CD4-positive, alpha-beta memory T cell (primary cell): ENCODE data around the gene ANTXRL. TPM values are rescaled to one million over a fixed set of nuclear protein-coding genes. Genes with fewer than 3 reads are reported as not detected.
"Not testable (repeated sequence)": the region's sequence is repeated elsewhere in the genome, so short reads cannot be mapped to it uniquely, and the experiment has no call there.

Experiments
- CTCF ChIA-PET: fragments of 350-600 bp; sonication (Branson Sonifier 250); formaldehyde crosslinking; loops from one replicate; lab custom pipeline; 2021; ENCODE audit warnings: inconsistent platforms; ENCODE audit not compliant: partially characterized antibody; lab: Charles Lee
- POLR2A ChIA-PET: fragments of 350-600 bp; sonication (Branson Sonifier 250); formaldehyde crosslinking; loops from one replicate; lab custom pipeline; 2021; ENCODE audit not compliant: partially characterized antibody; lab: Charles Lee
- DNase-seq, 5 donors: peaks; one replicate each; pipeline versions ENCODE4 v3.0.0 to v3.0.0-alpha.2; 2020 to 2022; ENCODE audit warnings: mixed read lengths in 1 of 5
- H3K27ac ChIP-seq: one replicate; pipeline ENCODE4 v1.7.0; 2013; ENCODE audit warnings: low read depth, low read length
- H3K27me3 ChIP-seq: 2 replicates; pipeline ENCODE4 v1.7.0; 2013; ENCODE audit warnings: mild to moderate bottlenecking, low read length, moderate library complexity; ENCODE audit not compliant: insufficient read depth
- H3K36me3 ChIP-seq: 2 replicates; pipeline ENCODE4 v1.7.0; 2013; ENCODE audit warnings: mild to moderate bottlenecking, low read length, moderate library complexity; ENCODE audit not compliant: insufficient read depth
- H3K4me1 ChIP-seq: 2 replicates; pipeline ENCODE4 v1.7.0; 2013; ENCODE audit warnings: mild to moderate bottlenecking, low read length, moderate library complexity; ENCODE audit not compliant: insufficient read depth
- H3K4me3 ChIP-seq, 2 donors: one replicate each; pipeline ENCODE4 v1.7.0; 2013; ENCODE audit warnings: low read length in 2 of 2, mild to moderate bottlenecking in 1 of 2
- H3K9me3 ChIP-seq, 2 donors: one replicate each; pipeline ENCODE4 v1.7.0; 2013; ENCODE audit warnings: low read length in 2 of 2, control low read depth in 1 of 2; ENCODE audit not compliant: control insufficient read depth in 1 of 2
- H3K27ac Mint-ChIP-seq, 7 donors: one replicate each; pipeline ENCODE4 v1.8.0; 2020 to 2021; ENCODE audit warnings: mixed read lengths in 7 of 7, mild to moderate bottlenecking in 6 of 7, inconsistent platforms in 3 of 7, moderate library complexity in 3 of 7
- H3K27me3 Mint-ChIP-seq, 2 donors: one replicate each; pipeline ENCODE4 v1.8.0; 2020 to 2021; ENCODE audit warnings: mixed read lengths in 2 of 2
- H3K36me3 Mint-ChIP-seq, 2 donors: one replicate each; pipeline ENCODE4 v1.8.0; 2020 to 2021; ENCODE audit warnings: mixed read lengths in 2 of 2, inconsistent platforms in 1 of 2, mild to moderate bottlenecking in 1 of 2
- H3K4me1 Mint-ChIP-seq, 4 donors: one replicate each; pipeline ENCODE4 v1.8.0; 2020 to 2021; ENCODE audit warnings: mixed read lengths in 4 of 4, mild to moderate bottlenecking in 1 of 4
- H3K4me3 Mint-ChIP-seq, 8 donors: one replicate each; pipeline ENCODE4 v1.8.0; 2020 to 2021; ENCODE audit warnings: mixed read lengths in 8 of 8, mild to moderate bottlenecking in 7 of 8, moderate library complexity in 6 of 8, inconsistent platforms in 3 of 8
- H3K9me3 Mint-ChIP-seq, 8 donors: one replicate each; pipeline ENCODE4 v1.8.0; 2020 to 2021; ENCODE audit warnings: mixed read lengths in 8 of 8, mild to moderate bottlenecking in 5 of 8, inconsistent platforms in 3 of 8, moderate library complexity in 1 of 8
- intact Hi-C: fragments of 100-400 bp; cut with micrococcal nuclease; formaldehyde crosslinking; loops from one replicate; pipeline ENCODE4 v1.15.1; 2023
- polyA plus RNA-seq, 2 donors: library from polyadenylated mRNA; unstranded; fragments of 300-500 nt; fragmentation: Illumina TruSeq; gene quantifications; one replicate each; pipeline ENCODE4 v1.2.3, GENCODE V29; 2021
- total RNA-seq, 2 experiments: library from RNA; stranded (reverse); gene quantifications; one replicate each; pipeline ENCODE4 v1.2.3, GENCODE V29; 2021

The ANTXRL gene
- total and polyA plus RNA-seq, 4 experiments from 2014 or later: not detected

DNA sequence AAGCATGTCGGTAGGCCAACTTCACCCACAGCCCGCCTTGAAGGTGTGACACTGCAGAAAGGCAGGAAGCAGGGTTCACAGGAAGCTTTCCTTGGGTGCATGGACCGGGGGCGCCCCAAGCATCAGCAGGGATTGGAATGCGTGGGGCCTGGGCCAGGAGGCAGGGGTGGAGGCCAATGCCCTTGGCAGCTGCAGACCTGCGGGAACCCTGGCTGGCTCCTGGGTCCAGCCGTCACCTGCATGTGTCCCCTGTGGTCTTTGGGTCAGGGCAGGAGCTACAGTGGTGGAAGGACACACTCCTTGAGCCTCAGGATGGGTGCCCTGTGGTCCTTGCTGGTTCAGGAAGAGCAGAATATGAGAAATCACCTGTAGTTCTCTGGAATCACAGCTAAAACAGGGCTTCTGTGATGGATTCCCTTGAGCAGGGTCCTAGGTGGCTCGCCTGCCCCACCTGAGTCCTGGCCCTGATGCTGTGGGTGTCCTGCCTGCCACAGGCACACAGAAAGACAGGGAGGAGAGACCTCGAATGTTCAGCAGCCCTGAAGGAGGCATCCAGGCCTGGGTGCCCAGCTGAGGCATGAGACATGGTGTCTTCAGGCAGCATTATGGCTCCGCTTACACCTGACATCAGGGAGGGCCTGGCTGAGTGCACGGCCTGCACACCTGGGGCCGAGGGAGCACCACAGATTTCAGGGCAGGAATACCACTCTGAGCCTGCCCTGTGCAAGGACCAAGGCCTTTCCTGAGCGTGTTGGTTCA is 15.1 kb downstream of the ANTXRL start:
- ChIA-PET POLR2A (no interaction called here), CTCF (no interaction called here)
- Histone ChIP-seq H3K4me1 (peaks cover 18% of the 10 kb centered on the region), H3K27ac (no peak overlapping the region), H3K9me3 (no peaks in the 10 kb centered on the region), H3K27me3 (no peaks in the 10 kb centered on the region), H3K36me3 (no peaks in the 10 kb centered on the region), H3K4me3 (no peak overlapping the region)
- H3K9me3 Mint-ChIP-seq: no peaks in the 10 kb centered on the region
- peaks cover 12 to 22% (median 16%) of the 10 kb centered on the region in 4 donors for H3K4me1 Mint-ChIP-seq
- H3K4me3 Mint-ChIP-seq: no peak overlapping the region
- no peaks in the 10 kb centered on the region for H3K36me3 Mint-ChIP-seq
- H3K27me3 Mint-ChIP-seq: no peaks in the 10 kb centered on the region
- no peak for DNase-seq
- intact Hi-C loops: no loop called here
- no peak overlapping the region for H3K27ac Mint-ChIP-seq

DNA sequence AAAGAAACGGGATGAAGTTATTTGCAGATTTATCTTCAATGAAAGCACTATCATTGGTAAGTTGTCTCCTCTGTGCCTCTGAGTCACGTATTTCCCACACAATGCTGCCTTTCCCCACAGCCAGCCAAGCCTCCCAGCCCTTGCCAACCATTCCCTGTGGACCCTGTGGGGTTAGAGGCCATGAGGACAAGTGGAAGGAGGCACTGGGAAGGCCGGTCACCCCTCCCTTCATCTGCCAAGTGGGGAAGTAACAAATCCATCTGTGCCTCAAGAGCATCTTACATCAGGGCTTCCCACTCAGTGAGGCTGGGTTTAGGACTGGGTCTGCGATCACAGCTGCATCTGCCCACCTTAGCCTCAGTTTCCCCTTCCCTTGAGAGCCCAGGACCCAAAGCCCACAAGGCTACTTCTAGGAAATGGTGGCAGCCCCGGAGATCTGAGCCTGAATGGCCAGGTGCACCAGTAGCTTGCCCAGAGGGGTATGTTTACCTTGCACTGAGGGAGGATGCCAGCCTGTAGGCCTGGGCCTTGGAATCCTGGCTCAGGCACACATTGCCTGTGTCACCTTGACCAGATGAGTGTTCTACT is 16.1 kb downstream of the ANTXRL start:
- H3K9me3 Mint-ChIP-seq, H3K27me3 Mint-ChIP-seq, H3K4me3 ChIP-seq, H3K36me3 Mint-ChIP-seq, DNase-seq, H3K4me3 Mint-ChIP-seq, H3K9me3 ChIP-seq, H3K36me3 ChIP-seq, POLR2A ChIA-PET, H3K27ac Mint-ChIP-seq, CTCF ChIA-PET, H3K27me3 ChIP-seq, H3K27ac ChIP-seq, intact Hi-C loops: not testable (repeated sequence)
- H3K4me1 Mint-ChIP-seq: peaks cover 12 to 18% (median 16%) of the 10 kb centered on the region in 4 donors
- peaks cover 18% of the 10 kb centered on the region for H3K4me1 ChIP-seq

DNA sequence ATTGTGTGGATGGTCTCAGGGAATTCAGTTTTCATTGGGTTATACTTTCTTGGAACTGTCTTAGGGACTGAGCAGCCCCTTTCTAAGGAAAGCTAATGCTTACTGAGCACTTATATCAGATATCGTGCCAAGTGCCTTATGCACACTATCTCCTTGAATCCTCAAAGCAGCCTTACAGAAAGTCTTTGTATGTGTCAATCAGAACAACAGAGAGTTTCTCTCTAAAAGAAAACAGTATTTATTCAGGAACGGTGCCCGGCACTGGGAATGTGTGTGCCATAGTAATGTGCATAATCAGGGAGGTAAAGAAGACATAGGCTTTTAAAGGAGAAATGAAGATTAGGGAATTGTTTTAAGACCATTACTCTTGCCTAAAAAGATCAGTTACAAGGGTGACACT is 17.3 kb downstream of the ANTXRL start:
- H3K36me3 Mint-ChIP-seq: no peaks in the 10 kb centered on the region
- H3K4me3 Mint-ChIP-seq: no peak overlapping the region
- Histone ChIP-seq H3K9me3 (no peaks in the 10 kb centered on the region), H3K4me1 (peaks cover 8% of the 10 kb centered on the region), H3K36me3 (no peaks in the 10 kb centered on the region), H3K27ac (no peak overlapping the region), H3K4me3 (no peak overlapping the region), H3K27me3 (no peaks in the 10 kb centered on the region)
- ChIA-PET CTCF (no interaction called here), POLR2A (no interaction called here)
- H3K9me3 Mint-ChIP-seq: no peaks in the 10 kb centered on the region
- H3K27ac Mint-ChIP-seq: no peak overlapping the region
- intact Hi-C loops: no loop called here
- no peaks in the 10 kb centered on the region for H3K27me3 Mint-ChIP-seq
- H3K4me1 Mint-ChIP-seq: peaks cover under 1 to 6% (median 3%) of the 10 kb centered on the region in 4 donors
- no peak for DNase-seq

DNA sequence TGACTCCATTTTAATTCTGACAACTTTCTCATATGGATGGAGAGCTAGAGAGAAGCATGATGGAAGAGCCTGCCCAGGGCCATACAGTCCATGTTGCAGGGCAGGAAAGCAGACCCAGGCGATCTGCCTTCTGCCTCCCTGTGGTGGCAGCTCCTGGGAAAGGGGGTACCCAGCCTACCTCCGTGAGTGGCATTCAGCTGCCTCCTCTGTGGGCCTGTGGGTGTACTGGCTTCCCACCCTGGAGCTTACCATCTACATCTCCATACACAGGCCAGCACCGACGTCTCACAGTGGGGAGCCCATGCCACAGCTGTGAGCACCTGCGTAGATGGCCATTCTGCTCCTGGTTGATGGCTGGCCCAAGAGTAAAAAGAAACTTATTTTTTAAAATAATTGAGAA is 17.9 kb downstream of the ANTXRL start:
- H3K36me3 ChIP-seq, H3K36me3 Mint-ChIP-seq, CTCF ChIA-PET, intact Hi-C loops, H3K4me3 ChIP-seq, DNase-seq, H3K27me3 Mint-ChIP-seq, POLR2A ChIA-PET, H3K27me3 ChIP-seq, H3K4me1 Mint-ChIP-seq, H3K9me3 ChIP-seq, H3K4me3 Mint-ChIP-seq, H3K9me3 Mint-ChIP-seq, H3K4me1 ChIP-seq, H3K27ac ChIP-seq, H3K27ac Mint-ChIP-seq: not testable (repeated sequence)

DNA sequence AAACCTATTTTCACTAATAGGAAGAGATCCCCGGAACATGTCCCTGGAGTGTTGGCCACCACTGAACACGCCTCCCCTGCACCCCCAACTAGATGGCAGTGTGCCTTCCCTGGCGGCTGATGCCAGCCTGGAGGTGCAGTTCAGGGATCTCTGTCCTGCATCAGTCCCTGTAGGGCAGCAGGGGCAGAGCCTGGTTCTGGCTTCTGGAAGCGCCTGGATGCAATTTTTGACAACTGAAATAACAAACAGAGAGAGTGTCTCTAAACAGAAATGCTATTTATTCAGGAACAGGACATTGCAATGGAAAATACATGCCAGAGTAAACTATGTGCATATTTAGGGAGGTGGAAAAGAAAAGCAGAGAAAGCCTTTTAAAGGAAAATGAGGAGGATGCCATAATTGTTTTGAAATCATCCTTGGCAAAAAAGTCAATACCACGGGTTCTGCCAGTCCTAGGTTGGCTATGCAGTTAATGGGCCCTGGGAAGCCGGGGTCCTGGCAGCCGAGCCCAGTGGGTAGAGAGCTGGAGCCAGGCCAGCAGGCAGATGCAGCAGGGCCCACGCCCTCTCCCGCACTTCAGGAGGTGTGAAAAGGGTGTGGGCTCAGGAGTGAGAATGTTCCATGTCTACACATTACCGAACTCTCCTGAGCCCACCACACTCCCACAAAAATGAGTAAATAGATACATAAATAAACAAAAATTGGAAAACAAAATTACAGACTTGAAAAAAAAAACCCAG is 18.5 kb downstream of the ANTXRL start:
- H3K27ac Mint-ChIP-seq: peak overlapping the region in 1 of 7 donors; percentile 35
- intact Hi-C loops: no loop called here
- H3K36me3 ChIP-seq: no peaks in the 10 kb centered on the region

DNA sequence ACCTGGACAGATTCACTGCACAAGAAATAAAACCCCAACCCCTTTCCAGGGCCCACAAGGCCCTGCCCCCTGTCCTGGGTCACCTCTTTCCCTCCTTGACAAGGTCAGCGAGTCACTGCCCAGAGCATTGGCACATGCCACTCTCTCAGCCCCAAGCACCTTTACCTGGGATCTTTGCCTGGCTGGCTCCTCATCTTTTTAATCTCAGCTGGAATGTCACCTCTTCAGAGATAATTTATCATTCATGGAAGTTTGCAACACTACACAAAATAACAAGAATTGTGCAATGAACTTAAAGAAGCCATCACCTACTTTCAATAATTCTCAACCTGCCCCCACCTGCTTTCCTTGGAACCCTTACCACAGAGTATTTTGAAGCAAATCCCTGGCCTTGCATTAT is 19.2 kb downstream of the ANTXRL start:
- ChIA-PET CTCF (no interaction called here), POLR2A (no interaction called here)
- Histone ChIP-seq H3K27me3 (no peaks in the 10 kb centered on the region), H3K36me3 (no peaks in the 10 kb centered on the region), H3K27ac (no peak overlapping the region), H3K9me3 (no peaks in the 10 kb centered on the region), H3K4me1 (no peaks in the 10 kb centered on the region), H3K4me3 (no peak overlapping the region)
- Mint-ChIP-seq H3K9me3 (no peaks in the 10 kb centered on the region), H3K27me3 (peaks cover 0 to 2% of the 10 kb centered on the region in 2 donors), H3K36me3 (no peaks in the 10 kb centered on the region), H3K27ac (peak overlapping the region in 3 of 7 donors; percentile 20 to 45 (median 35)), H3K4me1 (no peaks in the 10 kb centered on the region), H3K4me3 (no peak overlapping the region)
- no peak for DNase-seq
- intact Hi-C loops: no loop called here

More for the DNA sequence above, 18.5 kb downstream of the ANTXRL start:
- Histone ChIP-seq H3K9me3 (no peaks in the 10 kb centered on the region), H3K27ac (no peak overlapping the region), H3K4me1 (no peaks in the 10 kb centered on the region), H3K27me3 (no peaks in the 10 kb centered on the region), H3K4me3 (no peak overlapping the region)
- Mint-ChIP-seq H3K4me3 (no peak overlapping the region), H3K27me3 (peaks cover 0 to 2% of the 10 kb centered on the region in 2 donors), H3K4me1 (no peaks in the 10 kb centered on the region), H3K9me3 (no peaks in the 10 kb centered on the region), H3K36me3 (no peaks in the 10 kb centered on the region)
- no peak for DNase-seq
- CTCF ChIA-PET: no interaction called here
- POLR2A ChIA-PET: no interaction called here

DNA sequence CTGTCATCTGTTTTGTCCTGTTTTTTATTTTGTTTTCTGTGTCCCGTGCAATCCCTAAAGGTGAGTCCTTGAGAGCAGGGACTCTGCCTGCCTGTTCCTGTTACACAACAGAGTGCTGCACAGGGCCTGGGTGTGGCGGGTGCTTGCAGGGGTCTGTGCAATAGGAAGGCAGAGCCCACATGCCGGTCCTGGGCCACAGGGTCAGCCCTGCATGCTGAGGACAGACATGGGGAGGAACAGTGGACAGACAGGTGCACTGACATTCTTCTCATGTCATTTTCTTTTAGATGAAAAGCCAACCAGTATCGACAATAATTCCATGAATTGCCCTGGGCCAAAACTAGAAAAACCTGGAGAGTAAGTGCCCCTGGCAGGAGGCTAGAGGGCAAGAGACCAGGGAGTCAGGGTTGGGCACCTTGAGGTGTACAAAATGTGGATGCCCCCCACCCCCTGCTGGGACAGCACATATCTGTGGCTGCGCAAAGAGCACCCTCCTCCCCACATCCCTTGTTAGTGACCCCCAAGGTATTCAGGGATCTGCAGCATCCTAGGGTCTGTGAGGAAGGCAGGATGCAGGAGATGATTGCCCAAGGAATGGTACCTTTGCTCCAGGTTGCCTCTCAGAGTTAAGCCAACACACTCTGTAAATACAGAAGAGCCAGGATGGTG is 19.9 kb downstream of the ANTXRL start:
- no peaks in the 10 kb centered on the region for H3K4me1 ChIP-seq
- no peak overlapping the region for H3K4me3 Mint-ChIP-seq
- peak overlapping the region in 1 of 7 donors; percentile 34 for H3K27ac Mint-ChIP-seq

More for the DNA sequence above, 19.9 kb downstream of the ANTXRL start:
- Histone ChIP-seq H3K4me3 (no peak overlapping the region), H3K36me3 (no peaks in the 10 kb centered on the region), H3K27me3 (no peaks in the 10 kb centered on the region), H3K27ac (no peak overlapping the region), H3K9me3 (no peaks in the 10 kb centered on the region)
- no peaks in the 10 kb centered on the region for H3K4me1 Mint-ChIP-seq
- H3K27me3 Mint-ChIP-seq: peaks cover 0 to 2% of the 10 kb centered on the region in 2 donors
- ChIA-PET POLR2A (no interaction called here), CTCF (no interaction called here)
- intact Hi-C loops: no loop called here
- DNase-seq: no peak
- H3K36me3 Mint-ChIP-seq: no peaks in the 10 kb centered on the region
- no peaks in the 10 kb centered on the region for H3K9me3 Mint-ChIP-seq
